ENCODE results near the gene RASL12.
A peak's percentile ranks its signal among the peaks of the same experiment; 100 is the strongest.
"Not testable (repeated sequence)": the region's sequence is repeated elsewhere in the genome, so short reads cannot be mapped to it uniquely, and the experiment has no call there.

The RASL12 gene

GRCh38 chr15:65067645-65068402 lies at the start of gene RASL12:
Gene RASL12, minus strand, starts transcription at chr15:65067991. Its CDS starts 156 bp downstream, at chr15:65067835.
- no peak for DNase-seq

- no peak for DNase-seq
These were observed 47.8 kb upstream of the RASL12 start for GRCh38 chr15:65115542-65115941.

DNA sequence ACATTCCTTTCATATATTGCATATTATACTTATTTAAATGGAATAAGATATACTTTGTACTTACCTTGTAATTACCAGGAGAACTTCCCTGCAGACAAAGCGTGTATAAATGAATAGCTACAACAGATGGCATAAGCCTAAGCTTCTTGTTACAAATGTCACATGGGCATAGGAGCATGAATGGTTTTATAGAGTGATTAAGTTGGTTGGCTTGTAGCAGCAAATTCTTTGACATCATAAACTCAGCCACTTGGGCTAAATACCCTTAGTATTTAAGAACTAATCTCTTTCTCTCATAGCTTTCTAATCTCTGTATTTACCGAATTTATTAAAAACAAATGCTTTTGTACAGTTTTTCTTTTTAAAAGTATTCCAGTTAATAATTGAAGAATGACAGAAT lies 47.3 kb upstream of the RASL12 start, which contains the start of gene UBAP1L:
UBAP1L (minus strand) TSS at position 115 of the 400 bp plus-strand sequence. CDS start 8,985 bp downstream, outside the sequence.
- DNase-seq = no peak

DNA sequence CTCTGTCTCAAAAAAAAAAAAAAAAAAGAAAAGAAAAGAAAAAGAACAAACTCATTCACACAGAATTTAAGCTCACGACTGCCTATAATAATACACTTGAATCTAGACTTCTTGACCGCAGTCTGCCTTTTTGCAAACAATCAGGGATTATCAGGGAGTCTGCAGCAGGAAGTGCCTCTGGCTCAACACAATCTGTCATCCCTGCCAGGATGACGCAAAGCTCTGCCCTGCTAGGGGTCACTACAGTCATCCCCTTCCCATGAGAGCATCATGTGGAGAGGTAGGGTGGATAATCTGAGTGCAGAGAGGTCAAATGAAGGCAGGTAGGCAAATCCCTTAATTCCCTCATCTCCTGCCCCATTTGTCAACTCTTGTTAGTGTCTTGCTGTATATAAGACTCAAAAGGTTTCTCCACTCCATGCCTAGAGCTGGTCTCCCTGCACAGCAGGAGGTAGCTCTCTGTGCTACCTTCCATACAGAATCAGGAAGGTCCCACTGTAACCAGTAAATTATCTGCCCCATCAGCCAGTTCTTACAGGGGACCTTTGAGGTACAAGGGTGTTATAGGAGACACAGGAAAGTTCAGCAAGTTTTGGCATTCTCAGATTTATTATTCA lies 43.0 kb upstream of the RASL12 start:
- no peak for DNase-seq

DNA sequence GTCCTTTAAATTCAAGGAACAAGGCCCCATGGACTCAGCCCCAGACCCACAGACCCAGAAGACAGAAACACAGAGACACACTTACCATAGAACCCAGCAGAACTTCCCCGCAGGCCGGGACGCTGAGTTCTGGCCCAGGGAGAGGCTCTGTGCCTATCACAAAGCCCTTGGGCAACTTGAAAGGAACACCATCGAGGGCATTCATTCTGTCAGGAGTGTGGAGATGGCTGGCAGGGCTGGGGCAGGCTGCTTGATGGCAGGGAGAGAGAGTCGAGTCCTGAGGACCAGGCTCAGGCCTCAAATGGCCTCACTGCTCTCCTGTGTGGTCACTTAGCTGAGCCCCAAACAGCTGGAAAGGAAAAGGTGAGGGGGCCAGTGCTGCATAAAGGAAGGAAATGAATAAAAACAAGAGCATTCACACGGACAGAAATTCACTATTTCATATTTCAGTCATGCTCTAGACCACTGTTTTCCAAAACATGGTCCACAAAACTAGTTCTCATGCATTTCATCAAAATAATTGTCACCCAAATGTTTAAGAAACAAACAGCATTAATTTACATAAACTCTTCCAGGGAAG lies 38.3 kb upstream of the RASL12 start:
- DNase-seq = no peak

- DNase-seq = no peak
These were observed 37.2 kb upstream of the RASL12 start for GRCh38 chr15:65105038-65105437.

DNA sequence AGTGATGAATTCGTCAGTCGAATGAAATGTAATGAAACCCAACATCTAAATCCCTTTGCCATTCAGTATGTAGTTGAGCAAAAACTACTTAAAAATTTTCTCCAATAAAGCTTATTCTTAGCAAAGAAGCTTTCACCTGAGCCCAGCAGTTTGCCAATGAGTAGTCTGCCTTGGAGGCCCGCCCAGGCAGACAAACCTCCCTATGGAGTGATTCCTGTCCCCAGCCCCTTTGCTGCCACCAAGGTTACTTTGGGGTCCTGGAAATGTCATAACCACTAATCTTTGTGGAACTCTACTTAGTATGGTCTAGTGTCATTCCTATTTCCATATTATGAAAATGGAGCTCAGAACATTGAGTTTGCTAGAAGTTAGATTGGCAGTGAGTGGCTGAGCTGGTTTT lies 35.1 kb upstream of the RASL12 start:
- no peak for DNase-seq

DNA sequence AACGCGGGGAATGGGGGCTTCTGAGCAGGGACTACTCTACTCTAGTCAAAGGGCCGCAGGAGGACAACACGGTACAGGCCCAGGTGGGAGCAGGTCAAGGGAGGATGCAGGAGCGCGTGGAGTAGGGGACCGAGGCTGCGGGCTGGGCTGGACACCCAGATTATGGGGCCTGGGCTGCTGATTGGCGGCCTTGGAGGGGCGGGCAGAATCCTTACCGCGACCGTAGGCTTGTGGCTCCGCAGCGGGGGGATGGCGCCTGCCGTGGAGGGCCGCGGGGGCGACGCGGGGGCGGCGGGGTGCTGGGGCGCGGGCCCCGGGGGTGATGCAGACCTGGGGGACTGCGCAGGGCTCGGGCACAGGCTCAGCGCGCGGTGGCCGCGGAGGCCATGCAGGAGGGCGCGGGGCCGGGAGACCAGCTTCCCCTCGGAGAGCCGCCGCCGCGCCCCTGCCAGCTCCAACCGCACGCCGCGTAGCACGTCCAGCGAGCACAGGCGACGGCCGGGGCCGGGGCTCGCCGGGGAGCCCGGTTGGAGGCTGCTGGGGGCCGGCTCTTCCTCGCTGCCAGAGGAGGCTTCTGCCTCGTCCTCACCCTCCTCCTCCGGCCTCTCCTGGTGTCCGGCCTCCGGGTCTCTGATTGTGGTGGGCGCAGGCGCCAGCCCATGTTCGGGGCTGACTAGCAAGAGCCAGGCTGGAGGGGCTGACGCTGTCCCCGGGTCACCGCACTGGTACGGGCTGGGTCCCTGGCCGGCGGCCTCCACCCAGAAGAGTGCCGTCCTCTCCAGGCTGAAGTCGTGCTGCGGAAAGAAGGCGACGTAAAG lies 34.3 kb upstream of the RASL12 start:
- DNase-seq = no peak

GRCh38 chr15:65101411-65101890 lies 33.7 kb upstream of the RASL12 start:
- peak; percentile 65 for DNase-seq

- DNase-seq = no peak
These were observed 32.7 kb upstream of the RASL12 start for GRCh38 chr15:65100442-65100841.

GRCh38 chr15:65099801-65100200 lies 32.0 kb upstream of the RASL12 start:
- not testable (repeated sequence) for DNase-seq

DNA sequence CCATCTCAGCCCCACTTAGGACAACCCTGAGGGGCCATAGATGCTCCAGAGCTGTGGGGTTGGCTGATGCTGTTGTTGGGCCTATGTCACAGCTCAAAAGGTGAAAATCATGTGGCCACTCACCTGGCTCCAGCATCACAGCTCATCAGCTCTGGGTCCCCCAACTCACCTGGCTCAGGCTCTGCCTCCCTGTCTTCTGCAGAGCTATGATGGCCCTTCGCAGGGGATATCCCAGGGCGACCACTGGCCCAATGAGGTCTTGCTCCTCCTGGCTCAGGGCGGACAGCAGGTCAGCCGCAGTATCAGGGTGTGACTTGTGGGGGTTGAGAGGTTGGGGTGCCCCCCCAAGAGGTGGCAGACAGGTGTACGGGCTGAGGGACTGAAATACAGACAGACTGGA lies 31.5 kb upstream of the RASL12 start:
- no peak for DNase-seq

DNA sequence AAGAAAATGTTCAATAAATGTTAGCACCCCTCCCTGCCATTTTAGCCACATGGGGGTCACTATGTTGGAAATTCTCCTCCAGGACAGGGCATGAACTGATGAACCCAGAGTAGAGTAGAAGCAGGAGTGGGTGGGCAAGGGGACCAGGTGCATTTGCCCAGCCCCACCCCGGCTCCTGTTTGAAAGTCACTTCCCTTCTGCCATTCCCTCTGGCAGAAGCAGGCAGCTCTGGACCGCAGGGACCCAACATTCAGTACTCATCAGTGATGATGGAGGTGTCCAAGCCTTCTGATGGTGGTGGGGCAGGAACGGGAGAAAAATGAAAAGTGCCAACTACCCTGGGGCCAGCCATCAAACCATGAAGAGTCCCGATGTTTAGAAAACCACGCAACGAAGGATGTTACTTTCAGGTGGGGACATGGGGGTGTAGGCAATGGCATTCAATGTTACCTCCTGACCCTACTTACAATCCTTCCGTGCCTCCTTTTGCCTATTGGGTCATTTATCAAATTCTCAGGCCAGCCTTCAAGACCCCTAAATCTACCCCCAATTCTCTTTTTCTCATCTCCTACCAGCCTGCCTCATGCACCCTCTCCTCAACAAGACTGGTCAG lies 30.0 kb upstream of the RASL12 start:
- DNase-seq = no peak

DNA sequence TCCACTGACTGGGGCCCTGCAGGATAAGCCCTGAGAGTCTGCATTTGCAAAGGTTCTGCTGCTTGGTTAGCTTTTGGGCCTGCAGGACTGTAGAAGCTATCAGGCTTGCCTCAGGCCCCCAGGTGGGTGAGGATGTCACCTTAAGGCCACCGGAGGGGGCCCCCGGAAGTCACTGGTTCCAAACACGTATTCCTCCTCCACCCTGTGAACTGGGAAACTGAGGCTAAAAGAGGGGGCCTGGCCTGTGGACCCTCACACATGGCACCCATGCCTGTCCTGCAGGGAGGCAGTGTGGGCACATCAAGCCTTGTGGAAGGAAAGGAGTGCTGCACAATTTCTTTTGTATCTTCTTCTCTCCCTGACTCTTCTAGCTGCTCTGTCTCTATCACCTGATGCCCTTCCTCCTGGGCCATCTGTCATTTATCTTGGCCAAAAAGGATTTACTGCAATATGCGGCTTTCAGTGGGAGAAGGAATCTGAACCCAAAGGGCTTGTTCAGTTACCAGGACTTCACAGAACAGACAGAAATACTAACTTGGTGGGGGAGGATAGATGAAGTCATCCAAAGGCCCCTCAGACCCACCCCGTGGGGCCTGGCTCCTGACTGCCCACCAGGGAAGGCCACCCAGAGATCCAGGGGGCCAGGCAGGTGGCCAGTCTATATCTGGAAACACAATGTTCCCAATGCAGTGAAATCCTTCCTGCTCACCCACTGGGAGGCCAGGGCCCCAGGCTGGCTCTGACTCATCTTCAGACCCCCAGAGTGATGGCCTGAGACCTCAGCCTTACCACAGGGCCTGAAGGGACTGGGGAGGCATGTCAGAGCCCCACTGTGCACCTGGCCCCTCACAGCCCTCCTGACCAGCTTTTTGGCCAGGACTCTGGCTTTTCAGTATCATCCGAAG lies 28.9 kb upstream of the RASL12 start:
- DNase-seq = no peak

DNA sequence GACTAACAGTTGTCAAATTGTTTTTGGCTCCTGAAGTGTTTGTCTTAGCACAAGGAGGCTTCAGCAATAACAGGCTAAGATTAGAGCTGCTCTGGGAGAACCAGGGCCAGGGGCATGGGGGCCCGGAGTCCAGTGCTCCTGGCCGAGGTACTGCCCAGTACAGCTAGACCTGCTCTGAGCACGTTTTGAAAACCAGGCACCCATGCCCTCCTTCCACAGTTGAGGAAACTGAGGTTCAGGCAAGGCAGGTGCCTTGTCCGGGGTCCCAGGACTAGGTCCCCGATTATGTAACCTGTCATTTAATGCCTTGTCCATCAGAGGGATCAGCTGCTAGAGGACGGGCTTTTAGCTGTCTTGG lies 27.9 kb upstream of the RASL12 start:
- DNase-seq = no peak

DNA sequence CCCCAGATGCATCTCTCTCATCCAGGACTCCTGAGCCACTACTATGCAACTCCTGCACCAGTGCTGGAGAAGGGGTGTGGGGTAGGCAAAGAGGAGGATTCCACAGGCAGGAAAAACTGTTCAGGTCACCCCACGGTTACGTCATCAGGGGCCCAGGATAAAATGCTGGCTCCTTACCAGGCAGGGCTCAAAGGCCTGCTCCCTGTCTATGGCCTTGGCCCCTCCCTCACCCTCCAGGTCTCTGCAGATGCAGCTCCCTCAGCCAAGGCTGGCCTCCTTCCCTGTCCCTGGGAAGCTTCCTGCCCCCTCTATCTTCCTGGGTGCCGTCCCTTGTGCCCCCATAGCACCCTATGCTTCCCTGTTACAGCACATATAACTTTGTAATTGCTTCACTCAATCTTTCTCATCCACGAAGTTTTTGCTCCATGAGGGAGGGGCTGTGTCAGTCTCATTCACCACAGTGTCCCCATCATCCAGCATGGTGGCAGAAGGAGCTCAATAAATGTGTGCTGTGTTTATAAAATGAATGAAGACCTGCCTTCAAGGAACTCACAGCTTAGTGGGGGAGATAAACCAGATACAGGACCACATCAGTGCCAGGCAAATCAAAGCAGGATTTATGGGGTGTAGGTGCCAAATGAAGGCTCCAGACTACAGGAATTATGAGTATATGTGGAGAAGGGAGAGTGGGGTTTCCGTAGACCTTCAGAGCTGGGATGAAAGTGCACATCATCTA lies 27.4 kb upstream of the RASL12 start:
- DNase-seq = no peak

- DNase-seq = no peak
These were observed 26.7 kb upstream of the RASL12 start for GRCh38 chr15:65094294-65094995.

DNA sequence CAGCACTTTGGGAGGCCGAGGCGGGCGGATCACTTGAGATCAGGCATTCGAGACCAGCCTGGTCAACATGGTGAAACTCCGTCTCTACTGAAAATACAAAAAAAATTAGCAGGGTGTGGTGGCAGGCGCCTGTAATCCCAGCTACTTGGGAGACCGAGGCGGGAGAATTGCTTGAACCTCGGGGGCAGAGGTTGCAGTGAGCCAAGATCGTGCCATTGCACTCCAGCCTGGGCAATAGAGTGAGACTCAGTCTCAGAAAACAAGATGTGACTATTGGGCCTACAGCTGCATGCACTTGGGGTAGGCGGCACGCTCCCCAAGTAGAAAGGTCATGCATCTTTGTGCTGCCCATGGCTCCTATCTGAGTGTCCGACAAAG lies 26.0 kb upstream of the RASL12 start:
- DNase-seq = not testable (repeated sequence)

- DNase-seq = no peak
These were observed 25.4 kb upstream of the RASL12 start for GRCh38 chr15:65092911-65093792.

Measured in RPMI8226 (cell line).